Thoracic aorta (tissue), 2 donors: ENCODE results near the gene UBAP2. TPM values are rescaled to one million over a fixed set of nuclear protein-coding genes. Genes with fewer than 3 reads are reported as not detected.

Source experiments
- ATAC-seq: fragments of 150-250 bp; one replicate; pipeline ENCODE4 v1.8.0; 2017; ENCODE audit warnings: low read depth; ENCODE audit not compliant: insufficient number of reproducible peaks, low FRiP score
- DNase-seq: peaks from one replicate; pipeline ENCODE4 v3.0.0-alpha.2; 2020; ENCODE audit warnings: low spot score
- H3K27ac ChIP-seq, 2 donors: fragments of 200-600 bp; sonication (generic); 1 replicate in 1 of 2; 2 replicates in 1 of 2; pipeline ENCODE4 v1.5.1; 2016; ENCODE audit warnings: mild to moderate bottlenecking in 2 of 2, moderate library complexity in 2 of 2
- H3K27me3 ChIP-seq: fragments of 200-600 bp; sonication (generic); replicated peaks from 2 replicates; pipeline ENCODE4 v1.6.0; 2016; ENCODE audit warnings: mild to moderate bottlenecking; ENCODE audit not compliant: insufficient read depth
- H3K36me3 ChIP-seq: fragments of 200-600 bp; sonication (generic); one replicate; pipeline ENCODE4 v1.5.1; 2016
- H3K4me1 ChIP-seq, 2 donors: fragments of 200-600 bp; sonication (generic); 1 replicate in 1 of 2; 2 replicates in 1 of 2; pipeline versions ENCODE4 v1.5.1 to v1.6.0; 2016; ENCODE audit warnings: low read depth in 2 of 2, mild to moderate bottlenecking in 1 of 2; ENCODE audit not compliant: control insufficient read depth in 1 of 2
- H3K4me3 ChIP-seq: fragments of 200-600 bp; sonication (generic); 2 replicates; pipeline ENCODE4 v1.5.1; 2016; ENCODE audit warnings: mild to moderate bottlenecking
- H3K9me3 ChIP-seq: fragments of 200-600 bp; sonication (generic); 2 replicates; pipeline ENCODE4 v1.5.1; 2016
- CTCF ChIP-seq: fragments of 200-600 bp; sonication (generic); IDR thresholded peaks from one replicate; pipeline ENCODE4 v1.5.1; 2019; ENCODE audit warnings: antibody characterized with exemption
- total RNA-seq, 2 donors: library from RNA; depleted of rRNA; stranded (reverse); fragments of >200 nt; gene quantifications; one replicate each; pipeline versions ENCODE4 v1.1.0 to v1.2.3, GENCODE V29; 2016

UBAP2 gene
- total RNA-seq, 2 donors from 2014 or later, result 21.3 to 29.9 TPM

- Histone ChIP-seq H3K4me1 (peaks cover 30 to 46% of the 10 kb centered on the region in 2 donors), H3K36me3 (peaks cover 21% of the 10 kb centered on the region), H3K27me3 (no peaks in the 10 kb centered on the region), H3K27ac (peak overlapping the region; percentile 86 to 92), H3K4me3 (no peak overlapping the region), H3K9me3 (no peaks in the 10 kb centered on the region)
- ATAC-seq (peak; percentile 83), DNase-seq (peak; percentile 18)
- no peak for TF ChIP-seq CTCF
Measured at GRCh38 chr9:34084562-34084961, 35.9 kb upstream of the UBAP2 start.

DNA sequence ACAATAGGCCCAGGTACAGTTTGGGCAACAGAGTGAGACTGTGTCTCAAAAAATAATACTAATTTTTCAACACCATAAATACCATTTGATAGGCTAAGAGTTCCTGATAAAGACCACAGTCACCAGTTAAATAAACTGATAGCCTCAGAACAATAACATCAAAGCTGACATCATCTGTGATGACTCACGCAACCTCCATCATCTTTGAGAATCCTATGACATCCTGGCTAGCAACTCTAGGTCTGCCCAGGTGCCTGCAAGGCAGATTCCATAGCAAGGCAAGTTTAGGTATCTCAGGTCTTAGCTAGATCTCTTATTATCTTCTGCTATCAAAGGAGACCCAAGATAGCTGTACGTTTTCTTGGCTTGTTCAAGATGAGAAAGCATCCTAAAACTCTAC is 30.5 kb upstream of the UBAP2 start:
- no peaks in the 10 kb centered on the region for H3K27me3 ChIP-seq
- no peak overlapping the region for H3K27ac ChIP-seq
- ATAC-seq, result no peak
- DNase-seq, result no peak
- H3K9me3 ChIP-seq, result no peaks in the 10 kb centered on the region
- no peak overlapping the region for H3K4me3 ChIP-seq
- H3K36me3 ChIP-seq, result no peaks in the 10 kb centered on the region
- H3K4me1 ChIP-seq, result peaks cover 7 to 14% of the 10 kb centered on the region in 2 donors
- no peak for TF ChIP-seq CTCF

DNA sequence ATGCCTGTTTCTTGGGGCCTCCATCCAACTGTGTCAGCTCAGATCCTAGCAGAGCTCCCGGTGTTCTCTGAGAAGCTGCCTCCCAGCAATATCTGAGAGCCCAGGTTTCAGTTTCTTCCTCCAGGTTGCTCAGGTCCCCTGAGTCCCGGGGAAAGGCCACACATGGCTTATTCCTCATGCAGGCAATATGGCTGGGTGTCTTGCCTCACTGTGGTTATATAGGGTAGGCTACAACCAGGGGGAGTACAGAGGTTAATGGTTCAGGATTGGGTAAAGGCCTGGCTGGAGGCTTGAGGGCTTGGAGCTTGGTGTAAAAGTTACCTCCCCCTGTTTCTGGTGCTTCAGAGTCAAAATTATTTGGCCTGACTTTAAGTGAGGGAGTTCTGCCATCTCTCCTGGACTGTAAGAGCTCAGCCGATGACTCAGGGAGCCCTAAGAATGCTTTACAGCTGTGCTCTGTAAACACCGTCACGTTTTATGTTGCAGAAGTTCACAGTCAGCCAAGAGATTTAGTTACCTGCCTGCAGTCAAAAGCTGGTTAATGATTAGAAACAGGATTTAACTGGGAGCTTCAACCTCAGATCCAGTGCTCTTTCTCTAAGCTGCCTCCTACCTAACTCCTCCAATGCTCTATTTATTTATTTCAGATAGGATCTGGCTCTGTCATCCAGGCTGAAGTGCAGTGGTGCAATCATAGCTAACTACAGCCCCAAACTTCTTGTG is 24.3 kb upstream of the UBAP2 start:
- DNase-seq, result no peak
- Histone ChIP-seq H3K27me3 (no peaks in the 10 kb centered on the region), H3K4me3 (no peak overlapping the region), H3K36me3 (no peaks in the 10 kb centered on the region), H3K4me1 (peaks cover 8 to 37% of the 10 kb centered on the region in 2 donors), H3K9me3 (no peaks in the 10 kb centered on the region), H3K27ac (peak overlapping the region; percentile 69 to 77)
- TF ChIP-seq CTCF, result no peak
- ATAC-seq, result peak; percentile 77

GRCh38 chr9:34072410-34072809 is 23.7 kb upstream of the UBAP2 start:
- no peak overlapping the region for H3K4me3 ChIP-seq
- H3K27ac ChIP-seq, result peak overlapping the region; percentile 69 to 77
- no peaks in the 10 kb centered on the region for H3K27me3 ChIP-seq
- H3K4me1 ChIP-seq, result peaks cover 8 to 37% of the 10 kb centered on the region in 2 donors
- DNase-seq (no peak), ATAC-seq (no peak)
- no peaks in the 10 kb centered on the region for H3K9me3 ChIP-seq
- H3K36me3 ChIP-seq, result no peaks in the 10 kb centered on the region
- no peak for TF ChIP-seq CTCF

DNA sequence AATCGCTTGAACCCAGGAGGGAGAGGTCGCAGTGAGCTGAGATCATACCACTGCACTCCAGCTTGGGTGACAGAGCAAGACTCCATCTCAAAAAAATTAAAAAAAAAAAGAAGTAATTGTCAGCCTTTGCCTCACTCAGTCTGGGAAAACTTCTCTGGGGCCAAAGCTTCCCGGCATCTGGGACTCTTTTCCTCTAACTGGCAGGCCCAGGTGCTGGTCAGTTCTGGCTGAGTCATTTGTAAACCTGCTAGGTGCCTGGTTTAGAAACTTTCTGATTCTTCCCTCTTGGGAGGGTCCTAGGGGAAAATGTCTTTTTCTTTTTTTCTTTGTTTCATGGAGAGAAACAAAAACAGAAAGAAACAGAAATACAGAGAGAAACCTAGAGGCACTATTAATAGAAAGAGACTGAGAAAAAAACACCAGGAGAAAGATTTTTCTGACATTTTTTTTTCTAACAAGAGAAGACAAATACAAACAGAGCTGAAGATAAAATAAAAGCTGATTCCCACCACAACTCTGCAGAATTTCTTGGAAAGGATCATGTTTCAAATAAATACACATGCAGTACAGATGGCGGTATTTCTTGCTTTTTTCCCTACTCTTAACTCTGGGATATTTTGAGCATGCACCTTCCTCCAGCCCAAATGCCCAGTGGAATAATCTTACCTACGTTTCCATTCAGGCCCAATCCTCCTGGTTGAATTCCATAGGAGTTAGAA is 22.1 kb upstream of the UBAP2 start:
- peaks cover 8 to 37% of the 10 kb centered on the region in 2 donors for H3K4me1 ChIP-seq
- TF ChIP-seq CTCF, result no peak
- ATAC-seq, result no peak
- H3K9me3 ChIP-seq, result no peaks in the 10 kb centered on the region
- H3K27me3 ChIP-seq, result no peaks in the 10 kb centered on the region
- DNase-seq, result no peak
- no peak overlapping the region for H3K4me3 ChIP-seq
- H3K36me3 ChIP-seq, result no peaks in the 10 kb centered on the region
- peak overlapping the region; percentile 24 to 52 for H3K27ac ChIP-seq
